ENCODE results near the gene PRDM12.

Gene PRDM12

DNA sequence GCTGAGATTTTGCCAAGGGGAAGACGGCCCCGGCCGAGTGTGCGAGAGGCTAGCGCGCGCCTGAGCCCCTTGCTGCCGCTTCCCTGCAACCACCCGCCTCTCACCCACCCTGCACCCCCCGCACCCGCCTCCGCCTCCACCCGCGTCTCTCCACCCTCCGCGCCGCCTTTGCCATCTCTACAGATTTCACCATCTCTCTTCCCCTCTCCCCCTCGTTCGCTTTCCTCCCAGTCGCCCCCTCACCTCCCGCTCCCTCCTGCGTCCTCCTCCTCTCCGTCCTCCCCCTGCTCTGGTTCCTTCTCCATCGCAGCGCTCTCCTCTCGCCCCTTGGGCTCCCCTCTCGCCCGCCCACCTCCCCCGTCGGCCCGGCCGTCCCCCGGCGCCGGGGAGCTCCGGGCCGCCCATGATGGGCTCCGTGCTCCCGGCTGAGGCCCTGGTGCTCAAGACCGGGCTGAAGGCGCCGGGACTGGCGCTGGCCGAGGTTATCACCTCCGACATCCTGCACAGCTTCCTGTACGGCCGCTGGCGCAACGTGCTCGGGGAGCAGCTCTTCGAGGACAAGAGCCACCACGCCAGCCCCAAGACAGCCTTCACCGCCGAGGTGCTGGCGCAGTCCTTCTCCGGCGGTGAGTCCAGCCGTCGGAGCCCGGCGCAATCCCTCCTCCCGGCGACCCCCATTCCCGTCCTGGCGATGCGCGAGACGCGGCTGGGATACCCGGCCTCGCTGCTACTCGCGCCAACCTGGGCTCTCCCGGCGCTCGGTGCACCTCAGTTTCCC lies at the start of gene PRDM12:
PRDM12 (plus strand) TSS at position 344 of the 778 bp plus-strand sequence; CDS start at position 404, 60 bp downstream.
- no peak for TF ChIP-seq CTCF (IDR thresholded peaks at IDR 0.05)
- Mint-ChIP-seq H3K4me1 (peaks cover 23% of the 10 kb centered on the region), H3K9me3 (no peaks in the 10 kb centered on the region), H3K36me3 (ENCODE audit: low read depth) (no peaks in the 10 kb centered on the region), H3K4me3 (peak within 1 kb of the TSS; percentile 72), H3K27me3 (ENCODE audit: low read depth, poor library complexity) (peaks cover 100% of the 10 kb centered on the region), H3K27ac (no peak within 1 kb of the TSS)
- peak; percentile 53 for DNase-seq

DNA sequence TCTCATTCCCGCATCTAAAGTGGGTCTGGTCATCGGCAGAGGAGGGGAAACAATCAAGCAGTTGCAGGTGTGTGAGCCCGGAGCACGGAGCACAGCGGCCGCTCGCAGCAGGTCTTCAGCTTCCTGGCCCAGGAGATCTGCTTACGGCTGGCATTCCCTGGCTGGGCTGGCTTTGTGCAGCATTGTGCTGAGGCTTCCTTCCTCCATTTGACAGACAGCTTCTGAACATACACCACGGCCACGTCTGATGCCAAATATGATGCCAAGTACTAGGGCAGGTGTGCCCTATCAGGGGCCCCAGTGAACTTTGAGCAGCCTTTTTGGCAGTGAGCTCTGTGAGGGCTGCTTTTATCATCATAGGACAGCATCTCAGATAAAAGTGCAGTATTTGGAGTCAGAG lies 47.9 kb upstream of the PRDM12 start:
- Mint-ChIP-seq H3K27me3 (ENCODE audit: low read depth, poor library complexity) (peaks cover 3% of the 10 kb centered on the region), H3K4me3 (no peak overlapping the region), H3K27ac (no peak overlapping the region), H3K9me3 (no peaks in the 10 kb centered on the region), H3K36me3 (ENCODE audit: low read depth) (peaks cover 80% of the 10 kb centered on the region), H3K4me1 (no peaks in the 10 kb centered on the region)
- no peak for DNase-seq
- no peak for TF ChIP-seq CTCF (IDR thresholded peaks at IDR 0.05)

- no peaks in the 10 kb centered on the region for H3K9me3 Mint-ChIP-seq
- DNase-seq = no peak
- no peak overlapping the region for H3K27ac Mint-ChIP-seq
- H3K4me1 Mint-ChIP-seq = peaks cover 43% of the 10 kb centered on the region
- TF ChIP-seq CTCF (IDR thresholded peaks at IDR 0.05) = no peak
- no peak overlapping the region for H3K4me3 Mint-ChIP-seq
- peaks cover 69% of the 10 kb centered on the region for H3K36me3 Mint-ChIP-seq (ENCODE audit: low read depth)
- H3K27me3 Mint-ChIP-seq (ENCODE audit: low read depth, poor library complexity) = peaks cover 7% of the 10 kb centered on the region
These were observed 40.9 kb upstream of the PRDM12 start for GRCh38 chr9:130623466-130623865.

- Mint-ChIP-seq H3K27ac (no peak overlapping the region), H3K9me3 (no peaks in the 10 kb centered on the region), H3K27me3 (ENCODE audit: low read depth, poor library complexity) (peaks cover 7% of the 10 kb centered on the region), H3K4me1 (peaks cover 45% of the 10 kb centered on the region), H3K36me3 (ENCODE audit: low read depth) (peaks cover 68% of the 10 kb centered on the region), H3K4me3 (no peak overlapping the region)
- TF ChIP-seq CTCF (IDR thresholded peaks at IDR 0.05) = no peak
- no peak for DNase-seq
These were observed 40.2 kb upstream of the PRDM12 start for GRCh38 chr9:130624154-130624553.

DNA sequence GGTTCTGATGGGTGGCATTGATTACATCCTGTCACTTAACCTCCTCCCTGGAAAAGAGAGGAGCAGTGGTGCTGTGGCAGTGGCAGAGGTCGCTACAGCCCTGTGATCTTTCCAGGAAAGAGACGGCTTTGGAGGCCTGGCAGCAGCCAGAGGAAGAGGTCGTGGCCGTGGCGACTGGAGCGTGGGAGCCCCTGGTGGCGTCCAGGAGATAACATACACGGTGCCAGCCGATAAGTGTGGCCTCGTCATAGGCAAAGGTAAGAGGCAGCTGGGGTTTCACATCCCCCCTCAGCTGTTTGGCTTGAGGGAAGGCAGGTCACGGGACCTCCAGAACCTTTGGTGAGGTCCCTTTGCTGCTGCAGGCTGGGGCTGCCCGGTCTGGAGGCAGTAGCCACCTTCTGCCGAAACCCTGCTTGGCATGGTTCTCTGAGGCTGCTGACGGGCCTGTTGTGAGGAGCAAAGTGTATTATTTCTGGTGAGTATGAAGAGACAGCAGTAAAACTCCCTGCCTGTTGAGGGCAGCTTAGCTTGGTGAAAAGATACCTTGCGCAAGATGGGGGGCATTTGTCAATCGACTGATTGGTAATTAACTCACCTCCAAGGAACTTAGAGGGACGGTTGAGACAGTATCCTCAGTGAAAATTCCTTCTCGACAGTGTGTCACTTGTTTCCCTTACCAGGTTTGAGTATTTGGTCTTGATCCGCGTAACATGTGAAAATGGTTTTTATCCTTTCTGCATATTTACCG lies 38.0 kb upstream of the PRDM12 start:
- H3K27me3 Mint-ChIP-seq (ENCODE audit: low read depth, poor library complexity) = peaks cover 7% of the 10 kb centered on the region
- DNase-seq = peak; percentile 47
- peaks cover 59% of the 10 kb centered on the region for H3K36me3 Mint-ChIP-seq (ENCODE audit: low read depth)

More for the DNA sequence above, 38.0 kb upstream of the PRDM12 start:
- no peaks in the 10 kb centered on the region for H3K9me3 Mint-ChIP-seq
- H3K4me3 Mint-ChIP-seq = no peak overlapping the region
- peak overlapping the region; percentile 86 for H3K27ac Mint-ChIP-seq
- peaks cover 49% of the 10 kb centered on the region for H3K4me1 Mint-ChIP-seq
- TF ChIP-seq CTCF (IDR thresholded peaks at IDR 0.05) = peak; percentile 34
